GM19395 (cell line): ENCODE data around the gene ARL15.
"Not testable (repeated sequence)": the region's sequence is repeated elsewhere in the genome, so short reads cannot be mapped to it uniquely, and the experiment has no call there.

ENCODE experiments used
- ATAC-seq: cut with Tn5 transposase; IDR thresholded peaks from one replicate; pipeline ENCODE4 v1.9.1; 2021; ENCODE audit warnings: mild to moderate bottlenecking, moderate library complexity; ENCODE audit not compliant: unreplicated experiment

Gene ARL15

GRCh38 chr5:53871775-53872174, 438.6 kb downstream of the ARL15 start:
- no peak for ATAC-seq

GRCh38 chr5:53871050-53871449, 439.3 kb downstream of the ARL15 start:
- ATAC-seq, result no peak

GRCh38 chr5:53858700-53859456, 451.5 kb downstream of the ARL15 start:
- ATAC-seq, result no peak

GRCh38 chr5:53856506-53856905, 453.9 kb downstream of the ARL15 start:
- no peak for ATAC-seq

GRCh38 chr5:53836851-53837430, 473.4 kb downstream of the ARL15 start:
- not testable (repeated sequence) for ATAC-seq

GRCh38 chr5:53834500-53834899, 475.9 kb downstream of the ARL15 start:
- ATAC-seq, result no peak
